C4-2B (cell line): ENCODE results near the gene NEK1.

Source experiments
- ZFX ChIP-seq: fragments of 450-650 bp; IDR thresholded peaks from 2 replicates; pipeline ENCODE4 v1.6.1; 2017
- TF ChIP-seq, protein P1 (sequence below): fragments of 450-650 bp; conservative IDR thresholded peaks from 2 replicates; pipeline ENCODE4 v1.5.1; 2017; ENCODE audit warnings: mild to moderate bottlenecking

DNA sequence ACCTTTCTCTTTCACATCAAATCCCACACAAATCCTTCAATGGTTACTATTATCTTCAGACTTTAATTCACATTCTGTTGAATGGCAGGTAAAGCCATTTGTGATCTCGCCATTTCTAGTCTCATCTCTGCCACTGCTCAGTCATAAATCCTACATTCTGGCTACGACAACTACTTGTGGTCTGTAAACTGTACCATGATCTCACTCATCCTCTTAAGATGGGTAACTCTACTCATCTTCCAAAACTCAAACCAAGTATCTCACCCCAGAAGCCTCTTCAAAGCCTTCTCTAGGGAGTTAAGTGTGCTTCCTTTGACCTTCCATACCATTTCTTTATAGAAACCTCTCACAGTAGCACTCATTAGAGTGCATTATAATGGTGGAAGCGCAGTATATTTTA is 101.8 kb downstream of the NEK1 start:
- TF ChIP-seq, protein P1, sequence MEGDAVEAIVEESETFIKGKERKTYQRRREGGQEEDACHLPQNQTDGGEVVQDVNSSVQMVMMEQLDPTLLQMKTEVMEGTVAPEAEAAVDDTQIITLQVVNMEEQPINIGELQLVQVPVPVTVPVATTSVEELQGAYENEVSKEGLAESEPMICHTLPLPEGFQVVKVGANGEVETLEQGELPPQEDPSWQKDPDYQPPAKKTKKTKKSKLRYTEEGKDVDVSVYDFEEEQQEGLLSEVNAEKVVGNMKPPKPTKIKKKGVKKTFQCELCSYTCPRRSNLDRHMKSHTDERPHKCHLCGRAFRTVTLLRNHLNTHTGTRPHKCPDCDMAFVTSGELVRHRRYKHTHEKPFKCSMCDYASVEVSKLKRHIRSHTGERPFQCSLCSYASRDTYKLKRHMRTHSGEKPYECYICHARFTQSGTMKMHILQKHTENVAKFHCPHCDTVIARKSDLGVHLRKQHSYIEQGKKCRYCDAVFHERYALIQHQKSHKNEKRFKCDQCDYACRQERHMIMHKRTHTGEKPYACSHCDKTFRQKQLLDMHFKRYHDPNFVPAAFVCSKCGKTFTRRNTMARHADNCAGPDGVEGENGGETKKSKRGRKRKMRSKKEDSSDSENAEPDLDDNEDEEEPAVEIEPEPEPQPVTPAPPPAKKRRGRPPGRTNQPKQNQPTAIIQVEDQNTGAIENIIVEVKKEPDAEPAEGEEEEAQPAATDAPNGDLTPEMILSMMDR: no peak
- TF ChIP-seq ZFX: no peak
